Natural killer cell (primary cell): Measurements from ENCODE around the gene PRAME. TPM values are rescaled to one million over a fixed set of nuclear protein-coding genes. Genes with fewer than 3 reads are reported as not detected.

Experiments
- ATAC-seq, 3 donors: fragments of 150-1000 bp in 2 of 3; fragments of 200-7000 bp in 1 of 3; cut with Tn5 transposase; 1 replicate in 1 of 3; 2 replicates in 2 of 3; pipeline ENCODE4 v1.10.0; 2021; ENCODE audit warnings: mild to moderate bottlenecking in 2 of 3, moderate library complexity in 2 of 3
- DNase-seq, 2 donors: peaks; one replicate each; pipeline versions ENCODE4 v3.0.0 to v3.0.0-alpha.2; 2013 to 2021; ENCODE audit warnings: mixed read lengths in 1 of 2
- H3K27ac ChIP-seq: one replicate; pipeline ENCODE4 v1.5.1; 2013; ENCODE audit warnings: mild to moderate bottlenecking, low read length
- H3K27me3 ChIP-seq: one replicate; pipeline ENCODE4 v1.6.1; 2013; ENCODE audit warnings: low read length; ENCODE audit not compliant: control insufficient read depth, insufficient read depth
- H3K36me3 ChIP-seq: one replicate; pipeline ENCODE4 v1.6.1; 2013; ENCODE audit warnings: low read length; ENCODE audit not compliant: control insufficient read depth, insufficient read depth
- H3K4me1 ChIP-seq: one replicate; pipeline ENCODE4 v1.6.1; 2013; ENCODE audit warnings: low read length; ENCODE audit not compliant: control insufficient read depth, insufficient read depth
- H3K4me3 ChIP-seq: one replicate; pipeline ENCODE4 v1.5.1; 2013; ENCODE audit warnings: low read length
- H3K9me3 ChIP-seq: one replicate; pipeline ENCODE4 v1.6.1; 2013; ENCODE audit warnings: low read length; ENCODE audit not compliant: control insufficient read depth, insufficient read depth
- H3K27ac Mint-ChIP-seq, 2 donors: one replicate each; pipeline ENCODE4 v1.8.0; 2022; ENCODE audit warnings: mild to moderate bottlenecking in 2 of 2, mixed read lengths in 2 of 2, moderate library complexity in 1 of 2
- H3K27me3 Mint-ChIP-seq, 2 donors: one replicate each; pipeline ENCODE4 v1.8.0; 2022; ENCODE audit warnings: low read depth in 2 of 2, mixed read lengths in 2 of 2
- H3K36me3 Mint-ChIP-seq: one replicate; pipeline ENCODE4 v1.8.0; 2022; ENCODE audit warnings: mixed read lengths
- H3K4me1 Mint-ChIP-seq, 2 donors: one replicate each; pipeline ENCODE4 v1.8.0; 2022; ENCODE audit warnings: mixed read lengths in 2 of 2
- H3K4me3 Mint-ChIP-seq: one replicate; pipeline ENCODE4 v1.8.0; 2022; ENCODE audit warnings: mild to moderate bottlenecking, moderate library complexity, mixed read lengths
- H3K9me3 Mint-ChIP-seq, 2 donors: one replicate each; pipeline ENCODE4 v1.8.0; 2022; ENCODE audit warnings: mixed read lengths in 2 of 2
- CTCF ChIP-seq: fragments of 200-600 bp; IDR thresholded peaks from one replicate; pipeline ENCODE4 v1.8.0; 2022; ENCODE audit warnings: antibody characterized with exemption
- WGBS: methylation state at CpG from one replicate; pipeline ENCODE4 v1.1.7; 2013; ENCODE audit warnings: missing lambda C conversion rate; ENCODE audit not compliant: insufficient coverage; 5-methylcytosine and 5-hydroxymethylcytosine counted together
- intact Hi-C: fragments of 100-400 bp; cut with micrococcal nuclease; formaldehyde crosslinking; loops from one replicate; pipeline ENCODE4 v1.14.2; 2022
- total RNA-seq, 4 donors: library from RNA; stranded (reverse); fragments of 120-200 nt in 1 of 4; gene quantifications; one replicate each; pipeline versions ENCODE4 v1.2.3 to v1.2.4, GENCODE V29; 2013 to 2022

Gene PRAME
- total RNA-seq, 3 donors from 2014 or later (not counting 1 experiment from before 2014, with no cell fraction given) = not detected

- no peak for TF ChIP-seq CTCF
- DNase-seq (no peak), ATAC-seq (no peak)
- Mint-ChIP-seq H3K27ac (no peak overlapping the region), H3K36me3 (no peaks in the 10 kb centered on the region), H3K27me3 (peaks cover 14 to 48% of the 10 kb centered on the region in 2 donors), H3K4me3 (no peak overlapping the region), H3K9me3 (no peaks in the 10 kb centered on the region), H3K4me1 (no peaks in the 10 kb centered on the region)
- Histone ChIP-seq H3K4me1 (no peaks in the 10 kb centered on the region), H3K36me3 (no peaks in the 10 kb centered on the region), H3K27ac (no peak overlapping the region), H3K4me3 (no peak overlapping the region), H3K27me3 (peaks cover 3% of the 10 kb centered on the region), H3K9me3 (no peaks in the 10 kb centered on the region)
- WGBS = 73% methylated on average over 8 of the region's 8 CpGs
- intact Hi-C loops = no loop called here
Measured at GRCh38 chr22:22573047-22573889, 14.2 kb upstream of the PRAME start.

DNA sequence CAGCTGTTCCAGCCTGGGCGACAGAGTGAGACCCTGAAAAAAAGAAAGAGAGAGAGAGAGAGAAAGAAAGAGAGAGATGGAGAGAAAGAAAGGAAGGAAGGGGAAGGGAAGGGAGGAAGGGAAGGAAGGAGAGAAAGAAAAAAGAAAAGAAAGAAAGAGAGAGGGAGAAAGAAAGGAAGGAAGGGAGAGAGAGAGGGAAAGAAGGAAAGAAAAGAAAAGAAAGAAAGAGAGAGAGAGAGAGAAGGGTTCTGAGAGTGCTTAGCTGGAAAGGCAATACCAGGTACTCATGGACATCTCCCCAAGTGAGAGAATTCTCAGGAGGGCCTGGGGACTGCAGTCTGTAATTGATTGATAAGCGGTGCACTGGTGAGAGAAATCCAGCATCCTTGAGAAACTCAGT is 12.8 kb upstream of the PRAME start:
- Mint-ChIP-seq H3K27ac (no peak overlapping the region), H3K27me3 (peaks cover 18 to 55% of the 10 kb centered on the region in 2 donors), H3K9me3 (no peaks in the 10 kb centered on the region), H3K36me3 (no peaks in the 10 kb centered on the region), H3K4me1 (no peaks in the 10 kb centered on the region), H3K4me3 (no peak overlapping the region)
- DNase-seq = no peak
- Histone ChIP-seq H3K9me3 (no peaks in the 10 kb centered on the region), H3K36me3 (no peaks in the 10 kb centered on the region), H3K4me3 (no peak overlapping the region), H3K4me1 (no peaks in the 10 kb centered on the region), H3K27me3 (peaks cover 3% of the 10 kb centered on the region), H3K27ac (no peak overlapping the region)
- no peak for ATAC-seq
- TF ChIP-seq CTCF = no peak
- intact Hi-C loops = no loop called here
- WGBS = 86% methylated on average over 2 of the region's 2 CpGs

GRCh38 chr22:22571429-22571828 is 12.4 kb upstream of the PRAME start:
- intact Hi-C loops = no loop called here
- no peaks in the 10 kb centered on the region for H3K36me3 ChIP-seq
- no peak overlapping the region for H3K27ac Mint-ChIP-seq
- no peaks in the 10 kb centered on the region for H3K4me1 ChIP-seq
- no peaks in the 10 kb centered on the region for H3K4me1 Mint-ChIP-seq
- no peak overlapping the region for H3K4me3 ChIP-seq
- peaks cover 20 to 58% of the 10 kb centered on the region in 2 donors for H3K27me3 Mint-ChIP-seq
- DNase-seq (no peak), ATAC-seq (no peak)
- no peak for TF ChIP-seq CTCF
- no peak overlapping the region for H3K27ac ChIP-seq
- H3K27me3 ChIP-seq = peaks cover 3% of the 10 kb centered on the region
- no peaks in the 10 kb centered on the region for H3K9me3 ChIP-seq
- WGBS = 87% methylated on average over 6 of the region's 6 CpGs
- H3K36me3 Mint-ChIP-seq = no peaks in the 10 kb centered on the region
- H3K4me3 Mint-ChIP-seq = no peak overlapping the region
- no peaks in the 10 kb centered on the region for H3K9me3 Mint-ChIP-seq

- H3K9me3 ChIP-seq = no peaks in the 10 kb centered on the region
- H3K36me3 ChIP-seq = no peaks in the 10 kb centered on the region
- H3K4me3 ChIP-seq = no peak overlapping the region
- no peak overlapping the region for H3K27ac Mint-ChIP-seq
- no peaks in the 10 kb centered on the region for H3K4me1 ChIP-seq
- peaks cover 20 to 57% of the 10 kb centered on the region in 2 donors for H3K27me3 Mint-ChIP-seq
- no peaks in the 10 kb centered on the region for H3K9me3 Mint-ChIP-seq
- ATAC-seq (no peak), DNase-seq (no peak)
- WGBS = 80% methylated on average over 5 of the region's 5 CpGs
- intact Hi-C loops = no loop called here
- no peak overlapping the region for H3K27ac ChIP-seq
- H3K4me1 Mint-ChIP-seq = no peaks in the 10 kb centered on the region
- no peak for TF ChIP-seq CTCF
- peaks cover 3% of the 10 kb centered on the region for H3K27me3 ChIP-seq
- H3K4me3 Mint-ChIP-seq = no peak overlapping the region
- no peaks in the 10 kb centered on the region for H3K36me3 Mint-ChIP-seq
Measured at GRCh38 chr22:22569218-22569617, 10.2 kb upstream of the PRAME start.
